IgD-negative memory B cell (primary cell): ENCODE results near the gene KIF12. TPM values are rescaled to one million over a fixed set of nuclear protein-coding genes. Genes with fewer than 3 reads are reported as not detected.

Source experiments
- H3K27ac Mint-ChIP-seq, 3 donors: one replicate each; pipeline ENCODE4 v1.8.0; 2020 to 2022; ENCODE audit warnings: mild to moderate bottlenecking in 3 of 3, mixed read lengths in 3 of 3, moderate library complexity in 1 of 3
- H3K27me3 Mint-ChIP-seq: one replicate; pipeline ENCODE4 v1.8.0; 2021; ENCODE audit warnings: mixed read lengths
- H3K36me3 Mint-ChIP-seq: one replicate; pipeline ENCODE4 v1.8.0; 2020; ENCODE audit warnings: mild to moderate bottlenecking, mixed read lengths
- H3K4me1 Mint-ChIP-seq, 3 donors: one replicate each; pipeline ENCODE4 v1.8.0; 2020 to 2022; ENCODE audit warnings: mixed read lengths in 3 of 3, mild to moderate bottlenecking in 1 of 3
- H3K4me3 Mint-ChIP-seq, 4 donors: one replicate each; pipeline ENCODE4 v1.8.0; 2020 to 2022; ENCODE audit warnings: mild to moderate bottlenecking in 4 of 4, mixed read lengths in 4 of 4, moderate library complexity in 3 of 4
- H3K9me3 Mint-ChIP-seq, 3 donors: one replicate each; pipeline ENCODE4 v1.8.0; 2020 to 2021; ENCODE audit warnings: mixed read lengths in 3 of 3, mild to moderate bottlenecking in 1 of 3
- polyA plus RNA-seq: library from polyadenylated mRNA; unstranded; fragments of 300-500 nt; fragmentation: Illumina TruSeq; gene quantifications from one replicate; pipeline ENCODE4 v1.2.3, GENCODE V29; 2021

Gene KIF12
- not detected for polyA plus RNA-seq

DNA sequence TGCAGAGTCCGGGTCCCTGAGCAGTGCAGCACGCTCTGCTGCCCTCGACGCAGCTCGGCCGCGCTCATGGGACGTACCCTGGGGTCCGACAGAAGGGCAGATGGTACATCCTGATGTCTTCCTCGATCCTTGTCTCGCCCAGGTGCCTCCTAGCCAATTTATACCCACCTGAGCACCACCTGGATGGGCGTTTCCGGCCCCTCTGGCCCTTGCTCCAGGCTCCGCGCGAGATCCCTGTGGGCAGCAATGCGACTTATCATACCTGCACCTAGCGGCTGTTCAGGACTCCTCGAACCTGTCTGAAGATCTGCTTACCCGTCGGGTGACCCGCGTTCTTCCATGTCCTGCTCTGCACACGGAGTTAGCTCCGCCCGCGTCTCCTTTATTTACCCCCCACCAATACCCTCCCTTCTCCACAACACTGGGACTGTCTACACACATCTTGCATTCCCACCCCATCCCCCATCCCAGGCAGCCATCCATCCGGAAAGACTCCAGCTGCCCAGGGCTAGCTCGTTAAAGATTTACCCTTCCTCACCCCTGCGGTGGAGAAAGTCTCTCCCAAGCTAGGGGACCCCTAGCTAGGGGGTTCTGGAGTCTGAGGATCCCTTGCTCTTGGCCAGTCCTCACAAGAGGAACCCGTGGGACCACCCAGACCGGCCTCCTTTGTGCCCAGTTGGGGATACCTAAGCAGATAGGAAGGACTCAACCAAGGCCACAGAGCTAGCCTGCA, at the start of gene KIF12:
KIF12 (minus strand) TSS at position 357 of the 733 bp plus-strand sequence; CDS start at position 341, 16 bp downstream.
- peaks cover 2% of the 10 kb centered on the region for H3K36me3 Mint-ChIP-seq
- H3K27ac Mint-ChIP-seq: no peak within 1 kb of the TSS
- peaks cover 24% of the 10 kb centered on the region for H3K27me3 Mint-ChIP-seq
- H3K4me1 Mint-ChIP-seq: peaks cover 0 to 5% (median 0%) of the 10 kb centered on the region in 3 donors
- peak within 1 kb of the TSS in 2 of 4 donors; percentile 45 to 72 for H3K4me3 Mint-ChIP-seq
- peaks cover 5 to 10% (median 7%) of the 10 kb centered on the region in 3 donors for H3K9me3 Mint-ChIP-seq

DNA sequence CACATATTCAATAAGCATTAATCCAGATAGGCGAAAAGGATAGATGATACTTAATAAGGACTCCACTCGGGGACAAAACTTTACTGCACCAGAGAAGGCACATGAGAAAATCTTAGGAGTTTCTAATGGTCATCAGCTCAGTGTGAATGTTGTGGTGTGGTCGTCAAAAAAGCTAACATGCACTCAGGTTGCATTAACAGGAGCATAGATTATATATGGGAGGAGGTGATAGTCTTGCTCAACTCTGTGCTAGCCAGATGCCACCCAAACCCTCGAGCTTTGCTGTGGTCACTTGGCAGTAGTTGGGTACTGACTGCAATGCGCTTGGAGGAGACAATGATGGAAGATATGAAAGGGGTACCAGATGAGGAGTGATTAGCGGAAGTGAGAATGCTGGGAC, 47.6 kb upstream of the KIF12 start:
- Mint-ChIP-seq H3K4me1 (no peaks in the 10 kb centered on the region), H3K27ac (no peak overlapping the region), H3K4me3 (no peak overlapping the region), H3K36me3 (no peaks in the 10 kb centered on the region), H3K27me3 (peaks cover 8% of the 10 kb centered on the region), H3K9me3 (peaks cover 0 to under 1% (median 0%) of the 10 kb centered on the region in 3 donors)

DNA sequence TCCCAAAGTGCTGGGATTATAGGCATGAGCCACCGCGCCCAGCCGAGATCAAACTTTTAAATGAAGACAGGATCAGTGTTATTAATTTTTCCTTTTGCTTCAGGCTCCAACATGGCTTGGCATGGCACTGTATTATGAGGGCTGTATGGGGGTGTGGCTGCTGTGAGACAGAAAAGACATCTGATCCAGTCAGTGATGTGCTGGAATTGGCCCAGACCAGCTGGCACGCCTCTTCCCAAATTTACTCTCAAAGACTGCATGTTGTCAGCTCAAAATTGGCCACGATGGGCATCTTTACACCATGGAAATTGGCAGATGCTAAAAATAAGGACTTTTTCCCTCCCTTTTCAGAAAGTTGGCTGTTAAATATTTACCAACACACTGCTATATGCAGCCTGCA, 44.1 kb upstream of the KIF12 start:
- no peak overlapping the region for H3K27ac Mint-ChIP-seq
- H3K4me1 Mint-ChIP-seq: no peaks in the 10 kb centered on the region
- no peaks in the 10 kb centered on the region for H3K36me3 Mint-ChIP-seq
- no peak overlapping the region for H3K4me3 Mint-ChIP-seq
- H3K27me3 Mint-ChIP-seq: peaks cover 3% of the 10 kb centered on the region
- no peaks in the 10 kb centered on the region for H3K9me3 Mint-ChIP-seq

DNA sequence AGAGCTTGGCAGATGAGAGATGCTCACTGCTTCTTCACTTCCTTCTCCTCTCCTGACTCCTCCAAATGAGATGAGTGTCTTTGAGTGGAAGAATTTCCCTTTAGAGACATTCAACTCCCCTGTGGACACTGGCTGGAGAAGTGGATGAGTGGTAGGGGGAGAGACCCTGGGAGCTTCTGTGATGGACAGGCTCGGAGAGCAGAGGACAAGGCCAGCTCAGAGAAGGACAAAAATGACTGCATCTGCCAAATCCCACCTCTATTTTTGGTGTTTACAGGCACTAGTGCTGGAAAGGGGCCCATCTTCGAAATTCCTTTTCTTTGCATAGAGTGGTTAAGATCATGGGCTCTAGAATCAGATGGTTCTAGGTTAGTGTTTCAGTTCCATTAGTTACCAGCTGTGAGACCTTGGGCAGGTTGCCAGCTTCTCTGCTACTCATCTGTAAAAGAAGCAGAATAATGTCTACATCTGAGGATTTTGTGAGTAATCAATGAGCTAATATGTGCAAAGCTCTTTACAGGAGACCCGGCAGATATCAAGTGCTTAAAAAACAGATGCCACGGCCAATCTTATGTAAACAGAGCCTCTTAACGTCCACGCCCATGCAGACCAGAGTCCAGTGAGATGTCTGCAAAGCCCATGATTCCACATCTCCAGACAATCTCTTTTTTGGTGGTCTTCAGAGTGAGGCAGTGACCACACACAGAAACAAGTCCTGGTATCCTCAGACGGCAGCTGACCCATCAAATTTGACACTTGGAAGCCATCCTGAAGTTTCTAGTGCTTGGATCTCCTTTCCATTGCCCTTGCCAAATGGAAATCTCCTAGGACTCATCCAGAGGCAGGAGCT, 42.7 kb upstream of the KIF12 start:
- Mint-ChIP-seq H3K27me3 (peaks cover 9% of the 10 kb centered on the region), H3K36me3 (no peaks in the 10 kb centered on the region), H3K27ac (peak overlapping the region in 1 of 3 donors; percentile 14), H3K4me3 (no peak overlapping the region), H3K9me3 (no peaks in the 10 kb centered on the region), H3K4me1 (no peaks in the 10 kb centered on the region)

DNA sequence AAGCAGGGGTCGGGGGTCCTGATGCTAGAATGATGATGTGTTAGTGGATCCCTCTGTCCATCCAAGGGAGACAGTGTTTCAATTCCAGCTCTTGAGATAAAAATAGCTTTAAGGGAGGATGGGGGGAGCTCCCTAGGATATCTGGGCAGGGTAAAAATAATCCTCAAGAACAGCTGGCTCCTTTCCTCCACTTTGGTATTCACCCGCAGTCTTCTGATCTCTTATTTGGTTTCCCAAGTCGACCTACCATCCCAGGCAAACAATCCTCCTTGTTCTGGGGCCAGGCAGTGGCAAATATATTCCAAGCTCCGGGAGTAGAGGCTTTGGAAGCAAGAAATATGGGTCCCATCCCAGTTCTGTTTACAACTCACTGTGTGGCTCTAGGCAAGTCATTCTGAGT, 41.8 kb upstream of the KIF12 start:
- Mint-ChIP-seq H3K4me3 (no peak overlapping the region), H3K27ac (no peak overlapping the region), H3K4me1 (no peaks in the 10 kb centered on the region), H3K36me3 (no peaks in the 10 kb centered on the region), H3K9me3 (no peaks in the 10 kb centered on the region), H3K27me3 (peaks cover 9% of the 10 kb centered on the region)

DNA sequence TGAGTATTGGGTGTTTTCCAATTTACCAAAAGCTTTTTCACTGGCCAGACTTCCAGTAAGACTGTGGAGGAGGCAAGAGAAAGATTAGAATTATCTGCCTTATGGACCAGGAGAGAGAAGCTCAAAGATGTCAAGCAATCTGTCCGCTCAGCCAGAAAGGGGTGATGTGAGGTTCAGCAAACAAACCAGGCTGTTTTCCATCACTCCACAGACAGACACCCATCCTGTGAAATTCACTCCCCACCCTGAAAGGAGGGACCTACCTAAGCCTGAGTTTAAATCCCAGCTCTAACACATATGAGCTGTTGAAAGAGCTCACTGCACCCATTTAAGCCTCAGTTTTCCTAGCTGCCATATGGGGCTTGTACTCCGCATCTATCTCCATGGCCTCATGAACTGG, 41.3 kb upstream of the KIF12 start:
- Mint-ChIP-seq H3K4me3 (no peak overlapping the region), H3K36me3 (no peaks in the 10 kb centered on the region), H3K27ac (no peak overlapping the region), H3K4me1 (no peaks in the 10 kb centered on the region), H3K27me3 (peaks cover 9% of the 10 kb centered on the region), H3K9me3 (no peaks in the 10 kb centered on the region)

DNA sequence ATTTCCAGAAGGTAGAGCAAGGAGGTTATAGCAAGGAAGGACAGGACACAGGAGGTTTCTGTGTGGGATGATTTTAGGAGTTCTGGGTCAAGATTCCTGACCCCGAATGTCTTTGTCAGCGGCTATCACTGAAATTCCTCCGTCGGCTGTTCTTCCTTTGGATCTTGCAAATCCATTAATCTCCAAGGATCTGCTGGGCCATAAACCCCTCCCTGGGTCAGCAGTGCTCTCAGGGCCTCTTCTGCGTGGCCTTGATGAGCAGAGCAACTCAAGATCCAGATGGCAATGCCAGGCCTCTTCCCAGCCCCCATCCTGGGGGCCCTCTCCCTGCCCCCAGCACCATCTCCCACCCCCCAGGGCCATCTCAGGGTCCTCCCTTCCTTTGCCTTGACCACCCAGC, 40.0 kb upstream of the KIF12 start:
- H3K4me1 Mint-ChIP-seq: no peaks in the 10 kb centered on the region
- no peak overlapping the region for H3K27ac Mint-ChIP-seq
- no peaks in the 10 kb centered on the region for H3K36me3 Mint-ChIP-seq
- H3K4me3 Mint-ChIP-seq: no peak overlapping the region
- peaks cover 10% of the 10 kb centered on the region for H3K27me3 Mint-ChIP-seq
- no peaks in the 10 kb centered on the region for H3K9me3 Mint-ChIP-seq

DNA sequence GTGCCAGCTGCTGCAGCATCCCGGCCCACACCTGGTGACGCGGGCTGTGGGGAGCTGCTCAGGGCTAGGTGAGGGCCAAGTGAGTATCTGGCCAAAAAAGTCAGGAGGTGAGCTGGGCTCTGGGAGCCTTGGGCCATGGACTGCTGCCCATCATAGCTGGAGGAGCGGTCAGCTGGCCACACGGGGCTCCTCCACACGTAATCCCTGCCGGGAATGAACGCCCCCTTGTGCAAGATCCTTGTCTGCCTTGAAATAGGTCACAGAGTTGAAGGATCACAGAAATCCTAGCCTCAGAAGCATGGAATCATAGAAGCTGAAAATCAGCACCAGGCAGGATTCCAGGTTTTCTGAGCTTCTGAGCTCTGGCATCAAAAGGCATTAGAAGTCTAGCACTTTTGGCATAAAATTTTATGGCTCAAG, 39.5 kb upstream of the KIF12 start:
- Mint-ChIP-seq H3K27me3 (peaks cover 12% of the 10 kb centered on the region), H3K36me3 (no peaks in the 10 kb centered on the region), H3K4me3 (no peak overlapping the region), H3K27ac (no peak overlapping the region), H3K4me1 (no peaks in the 10 kb centered on the region), H3K9me3 (no peaks in the 10 kb centered on the region)

DNA sequence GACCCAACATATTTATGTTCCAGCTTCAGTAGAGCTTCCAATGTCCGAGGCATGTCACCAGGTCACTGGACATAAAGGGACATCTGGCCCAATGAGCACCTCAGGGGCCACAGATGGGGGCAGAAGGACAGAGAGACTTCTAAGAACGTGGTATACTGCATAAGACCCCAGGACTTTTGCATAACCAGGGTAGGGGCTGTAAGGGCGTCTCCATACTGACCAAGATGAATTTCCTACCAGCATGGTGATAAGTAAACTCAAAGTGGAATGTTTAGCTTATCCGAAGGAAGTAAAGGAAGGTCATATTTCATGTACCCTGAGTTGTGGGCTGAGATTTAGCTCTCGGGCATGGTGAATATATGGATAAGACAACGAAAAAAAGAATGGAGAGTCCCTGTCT, 38.7 kb upstream of the KIF12 start:
- H3K9me3 Mint-ChIP-seq: no peaks in the 10 kb centered on the region
- H3K36me3 Mint-ChIP-seq: no peaks in the 10 kb centered on the region
- no peaks in the 10 kb centered on the region for H3K4me1 Mint-ChIP-seq
- H3K27ac Mint-ChIP-seq: no peak overlapping the region
- no peak overlapping the region for H3K4me3 Mint-ChIP-seq
- H3K27me3 Mint-ChIP-seq: peaks cover 15% of the 10 kb centered on the region

DNA sequence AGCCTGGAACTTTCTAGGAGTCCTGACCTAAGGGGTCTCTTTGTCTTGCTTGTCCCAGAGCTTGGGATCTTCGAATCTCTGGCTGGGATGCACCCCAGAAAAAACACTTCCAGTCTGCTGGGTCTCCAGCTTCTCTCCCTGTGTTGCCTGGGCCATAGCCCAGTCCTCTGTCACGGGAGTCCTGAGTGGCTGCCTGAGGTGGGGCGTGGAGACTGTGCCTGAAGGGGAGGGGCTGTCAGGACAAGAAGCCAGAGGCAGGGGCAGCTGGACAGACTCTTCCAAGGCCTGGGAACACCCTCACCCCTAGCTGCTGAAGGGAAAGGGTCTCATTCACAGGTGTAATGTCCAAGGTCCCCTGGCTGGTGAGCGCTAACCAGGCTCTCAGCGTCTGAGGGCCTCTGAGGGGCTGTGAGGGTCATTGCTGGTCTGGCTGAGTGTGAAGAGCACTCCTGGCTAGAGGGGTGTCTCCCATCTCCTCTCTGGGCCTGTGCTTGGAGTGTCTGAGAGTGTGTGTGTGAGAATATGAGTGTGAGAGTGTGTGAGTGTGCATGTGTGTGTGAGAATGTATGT, 35.8 kb upstream of the KIF12 start:
- H3K4me1 Mint-ChIP-seq: no peaks in the 10 kb centered on the region
- no peak overlapping the region for H3K4me3 Mint-ChIP-seq
- H3K9me3 Mint-ChIP-seq: no peaks in the 10 kb centered on the region
- H3K27me3 Mint-ChIP-seq: peaks cover 18% of the 10 kb centered on the region
- peaks cover 2% of the 10 kb centered on the region for H3K36me3 Mint-ChIP-seq
- H3K27ac Mint-ChIP-seq: no peak overlapping the region

DNA sequence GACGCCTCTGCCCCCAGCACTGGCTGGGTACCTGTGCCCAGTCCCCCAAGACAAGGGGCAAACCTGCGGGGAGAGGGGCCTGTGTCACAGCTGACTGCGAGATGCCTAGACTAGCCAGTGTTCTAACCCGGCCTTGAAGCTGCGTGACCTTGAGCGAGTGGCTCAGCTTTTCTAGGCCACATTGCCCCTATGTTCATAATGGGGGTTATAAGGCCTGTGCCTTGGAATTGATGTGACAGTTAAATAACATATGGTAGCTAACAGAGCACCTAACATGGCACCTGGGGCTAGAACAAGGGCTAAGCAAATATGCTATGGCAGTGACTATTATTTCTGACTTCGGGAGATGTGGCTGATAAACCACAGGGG, 33.4 kb upstream of the KIF12 start:
- H3K9me3 Mint-ChIP-seq: peaks cover 0 to 5% (median 4%) of the 10 kb centered on the region in 3 donors
- H3K27ac Mint-ChIP-seq: no peak overlapping the region
- no peak overlapping the region for H3K4me3 Mint-ChIP-seq
- H3K36me3 Mint-ChIP-seq: peaks cover 2% of the 10 kb centered on the region
- H3K27me3 Mint-ChIP-seq: peaks cover 25% of the 10 kb centered on the region
- H3K4me1 Mint-ChIP-seq: no peaks in the 10 kb centered on the region

DNA sequence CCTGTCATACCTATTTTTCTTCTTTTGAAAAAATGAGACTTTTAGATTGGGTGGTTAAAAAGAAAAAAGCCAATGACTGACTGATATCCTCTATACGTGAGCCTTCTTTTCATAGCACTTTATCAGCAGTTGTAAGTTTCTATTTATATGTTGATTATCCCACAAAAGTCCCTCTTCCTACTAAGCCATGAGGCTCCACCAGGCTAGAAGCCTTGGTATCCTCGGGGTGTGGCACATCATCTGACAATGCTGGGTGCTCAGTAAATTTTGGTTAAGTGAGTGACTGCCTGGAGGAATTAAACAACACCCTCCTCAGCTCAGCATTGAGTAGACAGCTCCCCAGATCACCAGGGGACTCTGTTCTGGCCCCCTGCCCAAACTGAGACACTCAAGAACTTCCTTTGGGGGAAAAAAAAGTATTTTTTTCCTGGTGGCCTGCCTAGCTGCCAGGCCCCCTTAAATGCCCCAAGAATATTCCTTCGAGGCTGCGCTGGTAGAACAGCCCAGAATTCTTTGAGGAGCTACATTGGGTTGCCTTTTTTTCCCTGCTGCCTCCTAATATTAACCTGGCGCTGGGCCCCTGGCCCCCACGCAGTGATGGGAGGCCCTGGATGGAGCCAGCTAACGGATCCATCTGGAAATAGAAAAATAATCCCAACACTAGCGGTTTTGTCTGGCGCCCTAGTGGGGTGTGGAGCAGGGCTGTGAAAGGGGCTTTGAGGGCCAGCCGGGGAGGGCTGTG, 32.9 kb upstream of the KIF12 start:
- H3K9me3 Mint-ChIP-seq: peaks cover 3 to 9% (median 9%) of the 10 kb centered on the region in 3 donors
- H3K4me1 Mint-ChIP-seq: no peaks in the 10 kb centered on the region

DNA sequence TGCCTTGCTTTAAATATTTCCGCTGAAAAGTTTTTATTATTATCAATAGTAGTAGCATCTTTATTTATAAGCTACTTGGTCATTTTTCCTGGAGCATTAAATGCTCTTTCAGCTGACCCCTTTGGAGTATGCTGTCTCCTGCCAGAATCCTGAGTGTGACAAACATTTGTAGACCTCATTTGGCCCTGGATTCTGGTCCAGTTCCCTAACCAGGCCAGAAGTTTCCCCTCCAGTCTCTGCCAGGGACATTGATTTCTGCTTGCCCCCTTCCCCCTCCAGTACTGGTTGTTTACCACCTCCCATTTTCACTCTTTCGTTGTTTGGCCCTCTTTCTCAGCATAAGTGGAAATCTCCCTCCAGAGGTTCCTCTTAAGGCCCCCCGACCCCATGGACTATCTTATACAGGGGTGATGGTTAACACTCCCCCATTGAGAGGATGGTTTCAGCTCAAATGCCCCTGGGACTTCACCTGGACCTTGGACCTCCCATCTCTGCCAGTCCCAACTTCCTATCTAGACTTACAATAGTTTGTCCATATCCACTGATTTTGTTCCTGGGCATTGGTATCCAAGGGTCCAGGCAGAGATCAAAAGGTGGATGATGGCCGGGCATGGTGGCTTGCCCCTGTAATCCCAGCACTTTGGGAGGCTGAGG, 31.7 kb upstream of the KIF12 start:
- Mint-ChIP-seq H3K9me3 (peaks cover 3 to 9% (median 9%) of the 10 kb centered on the region in 3 donors), H3K27ac (no peak overlapping the region), H3K4me1 (no peaks in the 10 kb centered on the region), H3K27me3 (peaks cover 22% of the 10 kb centered on the region), H3K4me3 (no peak overlapping the region), H3K36me3 (peaks cover 5% of the 10 kb centered on the region)

More for the DNA sequence above, 32.9 kb upstream of the KIF12 start:
- peaks cover 22% of the 10 kb centered on the region for H3K27me3 Mint-ChIP-seq
- H3K4me3 Mint-ChIP-seq: no peak overlapping the region
- H3K36me3 Mint-ChIP-seq: peaks cover 5% of the 10 kb centered on the region
- no peak overlapping the region for H3K27ac Mint-ChIP-seq

DNA sequence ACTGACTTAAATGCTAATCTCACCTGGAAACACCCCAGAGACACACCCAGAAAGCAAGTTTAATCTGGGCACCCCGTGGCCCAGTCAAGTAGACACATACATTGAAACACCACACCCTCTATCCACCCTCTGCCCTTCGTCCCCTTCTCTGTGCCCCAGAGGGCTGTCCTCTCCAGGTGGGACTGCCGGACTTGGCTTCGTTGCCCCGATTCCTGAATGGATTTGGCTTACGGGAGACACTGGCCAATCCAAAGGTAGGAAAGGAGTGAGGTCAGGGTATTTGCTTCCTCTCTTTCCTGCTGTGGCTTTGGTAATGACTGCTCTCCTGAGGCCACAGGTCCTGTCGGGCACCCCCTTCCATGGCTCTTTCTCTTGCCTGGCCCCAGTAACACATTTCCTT, 31.0 kb upstream of the KIF12 start:
- Mint-ChIP-seq H3K36me3 (peaks cover 5% of the 10 kb centered on the region), H3K4me3 (no peak overlapping the region)

More for the DNA sequence above, 31.0 kb upstream of the KIF12 start:
- peaks cover 3 to 9% (median 9%) of the 10 kb centered on the region in 3 donors for H3K9me3 Mint-ChIP-seq
- no peaks in the 10 kb centered on the region for H3K4me1 Mint-ChIP-seq
- no peak overlapping the region for H3K27ac Mint-ChIP-seq
- H3K27me3 Mint-ChIP-seq: peaks cover 22% of the 10 kb centered on the region
